CD4-positive, alpha-beta T cell treated with Interleukin-17A for 1 hour (primary cell): ENCODE results near the gene KRT7.

ENCODE experiments used
- DNase-seq: peaks from one replicate; pipeline ENCODE4 v3.0.0-alpha.2; 2020

The KRT7 gene

GRCh38 chr12:52200086-52200780 is 32.8 kb upstream of the KRT7 start:
- DNase-seq, result no peak

- DNase-seq, result no peak
Observed at GRCh38 chr12:52200781-52201450, 32.1 kb upstream of the KRT7 start.

- DNase-seq, result no peak
Observed at GRCh38 chr12:52201451-52201839, 31.6 kb upstream of the KRT7 start.

GRCh38 chr12:52202361-52203078 is 30.5 kb upstream of the KRT7 start:
- DNase-seq, result no peak

- peak; percentile 31 for DNase-seq
Observed at GRCh38 chr12:52203079-52203921, 29.7 kb upstream of the KRT7 start.

GRCh38 chr12:52204095-52204930 is 28.7 kb upstream of the KRT7 start:
- no peak for DNase-seq

- no peak for DNase-seq
Observed at GRCh38 chr12:52204931-52205505, 28.0 kb upstream of the KRT7 start.

- DNase-seq, result no peak
Observed at GRCh38 chr12:52205612-52206303, 27.3 kb upstream of the KRT7 start.

GRCh38 chr12:52206304-52207040 is 26.6 kb upstream of the KRT7 start:
- no peak for DNase-seq

GRCh38 chr12:52207106-52207505 is 25.9 kb upstream of the KRT7 start:
- no peak for DNase-seq

- no peak for DNase-seq
Observed at GRCh38 chr12:52207895-52208294, 25.1 kb upstream of the KRT7 start.

- no peak for DNase-seq
Observed at GRCh38 chr12:52208424-52209165, 24.4 kb upstream of the KRT7 start.

GRCh38 chr12:52209321-52209720 is 23.7 kb upstream of the KRT7 start:
- DNase-seq, result no peak

- DNase-seq, result no peak
Observed at GRCh38 chr12:52210186-52210924, 22.7 kb upstream of the KRT7 start.

- DNase-seq, result no peak
Observed at GRCh38 chr12:52210925-52211650, 22.0 kb upstream of the KRT7 start.

- no peak for DNase-seq
Observed at GRCh38 chr12:52211716-52212585, 21.1 kb upstream of the KRT7 start.
